Astrocyte of the cerebellum (primary cell): ENCODE data around the gene LSM5.

ENCODE experiments used
- DNase-seq: peaks from one replicate; pipeline ENCODE4 v3.0.0-alpha.2; 2011; ENCODE audit warnings: low read depth
- H3K4me3 ChIP-seq: 2 replicates; pipeline ENCODE4 v1.5.1; 2011; ENCODE audit warnings: mild to moderate bottlenecking, low read depth, low read length, moderate library complexity
- in situ Hi-C: cut with HindIII; loops from 2 replicates; pipeline ENCODE4 v1.10.0; 2017; ENCODE audit warnings: low sequenced_read_pairs
- TF ChIP-seq, protein P1 (sequence below): IDR thresholded peaks from 2 replicates; pipeline ENCODE4 v1.5.1; 2012; ENCODE audit warnings: low read length, low read depth, moderate library complexity, mild to moderate bottlenecking; ENCODE audit errors: missing control alignments

Gene LSM5

DNA sequence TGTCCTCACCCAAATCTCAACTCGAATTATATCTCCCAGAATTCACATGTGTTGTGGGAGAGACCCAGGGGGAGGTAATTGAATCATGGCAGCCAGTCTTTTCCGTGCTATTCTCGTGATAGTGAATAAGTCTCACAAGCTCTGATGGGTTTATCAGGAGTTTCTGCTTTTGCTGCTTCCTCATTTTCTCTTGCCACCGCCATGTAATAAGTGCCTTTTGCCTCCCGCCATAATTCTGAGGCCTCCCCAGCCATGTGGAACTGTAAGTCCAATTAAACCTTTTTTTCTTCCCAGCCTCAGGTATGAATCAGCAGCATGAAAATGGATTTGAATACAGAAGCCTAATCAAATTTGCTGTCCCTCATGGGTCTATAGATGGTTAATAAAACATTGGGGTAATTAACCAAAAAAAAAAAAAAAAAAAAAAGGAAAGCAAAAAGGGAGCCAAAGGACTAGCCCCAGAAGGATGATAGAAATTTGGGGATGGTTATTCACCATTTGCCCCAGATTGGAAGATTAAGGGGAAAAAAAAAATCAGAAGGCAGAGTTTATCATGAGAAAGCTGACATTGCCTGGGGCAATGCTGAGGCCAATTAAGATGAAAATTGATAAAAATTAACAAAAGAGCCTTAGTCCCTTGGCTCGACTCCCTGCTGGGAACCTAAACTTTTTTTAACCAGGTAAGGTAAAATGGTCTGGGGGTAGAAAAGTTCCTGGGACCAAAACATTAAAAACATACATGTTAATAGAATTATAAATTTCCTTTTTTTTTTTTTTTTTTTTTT lies 32.8 kb upstream of the LSM5 start:
- TF ChIP-seq, protein P1, sequence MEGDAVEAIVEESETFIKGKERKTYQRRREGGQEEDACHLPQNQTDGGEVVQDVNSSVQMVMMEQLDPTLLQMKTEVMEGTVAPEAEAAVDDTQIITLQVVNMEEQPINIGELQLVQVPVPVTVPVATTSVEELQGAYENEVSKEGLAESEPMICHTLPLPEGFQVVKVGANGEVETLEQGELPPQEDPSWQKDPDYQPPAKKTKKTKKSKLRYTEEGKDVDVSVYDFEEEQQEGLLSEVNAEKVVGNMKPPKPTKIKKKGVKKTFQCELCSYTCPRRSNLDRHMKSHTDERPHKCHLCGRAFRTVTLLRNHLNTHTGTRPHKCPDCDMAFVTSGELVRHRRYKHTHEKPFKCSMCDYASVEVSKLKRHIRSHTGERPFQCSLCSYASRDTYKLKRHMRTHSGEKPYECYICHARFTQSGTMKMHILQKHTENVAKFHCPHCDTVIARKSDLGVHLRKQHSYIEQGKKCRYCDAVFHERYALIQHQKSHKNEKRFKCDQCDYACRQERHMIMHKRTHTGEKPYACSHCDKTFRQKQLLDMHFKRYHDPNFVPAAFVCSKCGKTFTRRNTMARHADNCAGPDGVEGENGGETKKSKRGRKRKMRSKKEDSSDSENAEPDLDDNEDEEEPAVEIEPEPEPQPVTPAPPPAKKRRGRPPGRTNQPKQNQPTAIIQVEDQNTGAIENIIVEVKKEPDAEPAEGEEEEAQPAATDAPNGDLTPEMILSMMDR: no peak
- in situ Hi-C loops: no loop called here
- DNase-seq: no peak
- no peak overlapping the region for H3K4me3 ChIP-seq

DNA sequence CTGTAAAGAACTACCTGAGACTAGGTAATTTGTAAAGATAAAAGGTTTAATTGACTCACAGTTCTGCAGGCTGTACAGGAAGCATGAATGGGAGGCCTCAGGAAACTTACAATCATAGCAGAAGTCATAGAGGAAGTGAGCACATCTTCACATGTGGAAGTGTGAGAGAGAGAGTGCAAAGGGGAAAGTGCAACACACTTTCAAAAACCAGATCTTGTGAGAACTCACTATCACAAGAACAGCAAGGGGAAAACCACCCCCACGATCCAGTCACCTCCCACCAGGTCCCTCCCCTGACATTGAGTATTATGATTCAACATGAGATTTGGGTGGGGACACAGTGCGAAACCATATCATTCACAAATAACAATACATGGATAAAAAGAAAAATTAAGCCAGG lies 29.6 kb upstream of the LSM5 start:
- in situ Hi-C loops: no loop called here
- no peak for DNase-seq
- H3K4me3 ChIP-seq: no peak overlapping the region
- TF ChIP-seq, protein P1: no peak

DNA sequence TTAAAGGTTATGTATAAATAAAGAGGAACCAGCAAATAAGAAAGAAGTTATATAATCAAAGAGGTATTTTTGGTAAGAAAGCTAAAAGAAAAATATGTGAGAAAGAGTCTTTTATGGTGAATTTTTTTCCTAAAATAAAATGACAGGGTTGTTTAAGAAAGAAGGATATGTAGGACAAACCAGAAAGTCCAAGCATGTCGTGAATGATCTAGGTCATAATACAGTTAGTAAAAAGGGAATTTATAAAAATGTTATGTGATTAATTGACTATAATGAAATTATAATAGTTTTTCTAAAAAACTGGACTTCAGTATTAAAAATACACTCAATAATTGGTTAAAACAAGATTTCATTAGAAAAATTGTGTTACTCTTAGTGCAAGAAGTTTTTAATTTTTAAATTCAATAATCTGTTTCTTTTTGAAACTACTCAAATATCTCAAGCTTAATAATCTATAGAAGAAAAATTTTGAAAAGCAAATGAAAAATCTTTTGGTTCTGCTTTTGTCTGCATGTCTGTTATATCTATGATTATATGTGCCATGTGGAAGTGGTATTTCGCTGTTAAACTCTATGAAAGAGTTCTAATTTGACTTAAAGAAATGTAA lies 28.5 kb upstream of the LSM5 start:
- TF ChIP-seq, protein P1: no peak
- in situ Hi-C loops: no loop called here
- DNase-seq: no peak
- no peak overlapping the region for H3K4me3 ChIP-seq

DNA sequence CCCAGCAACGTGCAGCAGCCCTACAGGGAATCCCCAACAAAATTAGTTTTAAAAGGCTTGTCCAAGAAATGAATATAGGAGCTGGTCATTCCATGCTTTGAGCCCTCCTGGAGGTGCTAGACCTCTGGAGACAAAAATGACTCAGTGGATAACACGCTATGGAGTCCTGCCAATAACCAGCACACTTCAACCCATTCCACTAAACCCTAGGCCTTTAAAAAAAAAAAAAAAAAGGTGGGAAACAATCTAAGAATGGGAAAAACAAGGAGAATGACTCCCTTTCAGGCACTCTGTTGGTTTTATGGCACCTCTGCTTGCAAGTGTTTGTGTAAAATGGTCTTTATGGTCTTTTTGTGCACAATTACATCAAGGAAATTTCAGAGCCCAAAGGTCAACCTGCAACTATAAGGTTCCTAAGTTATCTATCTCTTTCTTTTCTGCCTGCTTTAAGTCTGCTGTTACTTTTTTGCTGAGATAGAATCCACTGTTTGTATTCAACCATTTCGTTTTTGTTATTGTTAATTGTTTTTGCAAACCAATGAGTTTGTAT lies 26.4 kb upstream of the LSM5 start:
- H3K4me3 ChIP-seq: no peak overlapping the region
- in situ Hi-C loops: no loop called here
- TF ChIP-seq, protein P1: no peak
- no peak for DNase-seq

DNA sequence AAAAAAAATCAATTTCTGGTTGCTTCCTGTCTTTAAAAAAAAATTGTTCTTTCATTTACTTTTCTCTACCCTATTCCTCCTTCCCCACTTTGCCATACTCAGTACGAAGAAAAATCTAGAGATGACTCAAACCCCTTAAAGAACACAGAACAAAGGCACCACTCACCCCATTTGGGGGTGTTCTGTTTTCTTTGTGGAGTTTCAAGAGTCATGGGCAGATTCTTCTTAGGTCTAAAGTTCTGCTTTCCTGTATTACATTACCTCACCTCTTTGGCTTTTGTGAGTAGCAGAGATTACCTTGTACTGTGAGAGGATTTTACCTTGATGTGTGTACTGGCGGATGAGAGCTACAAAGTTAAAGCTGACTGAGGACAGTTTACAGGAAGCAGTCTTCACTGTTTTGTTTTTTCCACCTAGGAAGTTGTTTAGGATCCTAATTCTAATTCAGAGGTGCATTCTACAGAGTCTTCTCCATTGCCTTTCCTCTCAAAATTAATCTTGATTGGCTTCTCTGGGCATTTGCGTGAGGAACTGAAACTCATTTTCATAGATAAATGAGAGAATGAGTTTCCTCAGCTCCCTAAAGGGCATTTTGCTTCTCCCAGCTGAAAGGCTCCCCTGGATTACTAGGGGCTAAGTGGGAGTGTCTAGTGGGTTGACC lies 25.8 kb upstream of the LSM5 start:
- DNase-seq: no peak
- TF ChIP-seq, protein P1: no peak
- no peak overlapping the region for H3K4me3 ChIP-seq
- in situ Hi-C loops: no loop called here

DNA sequence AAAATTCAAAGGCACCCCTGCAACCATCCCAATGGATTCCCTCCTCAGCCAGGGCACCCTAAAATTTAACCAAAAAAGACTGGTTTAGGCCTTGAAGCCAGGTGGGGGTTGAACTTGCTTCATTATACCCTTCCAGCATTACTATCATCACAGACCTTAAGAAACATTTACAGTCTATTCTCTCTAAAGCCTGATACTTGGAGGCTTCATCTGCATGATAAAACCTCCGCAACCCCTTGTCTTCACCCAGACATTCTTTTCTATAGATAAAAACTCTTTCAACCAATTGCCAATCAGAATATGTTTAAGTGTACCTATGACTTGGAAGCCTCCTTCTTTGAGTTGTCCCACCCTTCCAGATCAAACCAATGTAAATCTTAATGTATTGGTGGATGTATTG lies 23.0 kb upstream of the LSM5 start:
- TF ChIP-seq, protein P1: no peak
- in situ Hi-C loops: no loop called here
- DNase-seq: no peak
- no peak overlapping the region for H3K4me3 ChIP-seq
